Upper lobe of right lung (tissue), 1 donor: ENCODE measurements around the gene CDH12. TPM values are rescaled to one million over a fixed set of nuclear protein-coding genes. Genes with fewer than 3 reads are reported as not detected.

Experiments
- ATAC-seq: fragments of 200-7000 bp; cut with Tn5 transposase; one replicate; pipeline ENCODE4 v1.9.1; 2020; ENCODE audit warnings: mild to moderate bottlenecking, moderate library complexity
- DNase-seq: peaks from one replicate; pipeline ENCODE4 v3.0.0-alpha.2; 2020
- H3K27ac ChIP-seq: fragments of 200-600 bp; one replicate; pipeline ENCODE4 v1.8.0; 2022
- H3K27me3 ChIP-seq: fragments of 200-600 bp; one replicate; pipeline ENCODE4 v1.8.0; 2022; ENCODE audit warnings: mild to moderate bottlenecking
- H3K36me3 ChIP-seq: fragments of 200-600 bp; one replicate; pipeline ENCODE4 v1.8.0; 2022
- H3K4me1 ChIP-seq: fragments of 200-600 bp; one replicate; pipeline ENCODE4 v1.8.0; 2022
- H3K4me3 ChIP-seq: fragments of 200-600 bp; one replicate; pipeline ENCODE4 v1.8.0; 2022; ENCODE audit warnings: mild to moderate bottlenecking
- H3K9me3 ChIP-seq: fragments of 200-600 bp; one replicate; pipeline ENCODE4 v1.8.0; 2022
- CTCF ChIP-seq: fragments of 200-600 bp; IDR thresholded peaks from one replicate; pipeline ENCODE4 v1.8.0; 2022; ENCODE audit warnings: antibody characterized with exemption
- intact Hi-C: fragments of 100-400 bp; cut with DNase I; formaldehyde crosslinking; loops from one replicate; pipeline ENCODE4 v1.11.0; 2022
- total RNA-seq: library from RNA; stranded (reverse); fragmentation: NEBNext Ultra II Directional; extraction: Animal tissue kit (Norgen Biotek cat#: 25700); gene quantifications from one replicate; pipeline ENCODE4 v1.2.1, GENCODE V29; 2021
- donor health status: DM: no; HTN: yes; CAD: no; lungs with severe emphysema.

The CDH12 gene
- total RNA-seq, 1 donor from 2014 or later, result not detected

- intact Hi-C loops, result no loop called here
- Histone ChIP-seq H3K27ac (no peak overlapping the region), H3K4me1 (no peaks in the 10 kb centered on the region), H3K27me3 (no peaks in the 10 kb centered on the region), H3K36me3 (no peaks in the 10 kb centered on the region), H3K4me3 (no peak overlapping the region), H3K9me3 (no peaks in the 10 kb centered on the region)
- ATAC-seq (no peak), DNase-seq (no peak)
- TF ChIP-seq CTCF, result no peak
Observed at GRCh38 chr5:22102823-22103359, 750.3 kb downstream of the CDH12 start.

- no peak for TF ChIP-seq CTCF
- ATAC-seq (no peak), DNase-seq (no peak)
- intact Hi-C loops, result no loop called here
- H3K27ac ChIP-seq, result no peak overlapping the region
- H3K27me3 ChIP-seq, result no peaks in the 10 kb centered on the region
- H3K4me3 ChIP-seq, result no peak overlapping the region
- H3K4me1 ChIP-seq, result no peaks in the 10 kb centered on the region
- no peaks in the 10 kb centered on the region for H3K36me3 ChIP-seq
- H3K9me3 ChIP-seq, result no peaks in the 10 kb centered on the region
Observed at GRCh38 chr5:22088517-22088916, 764.6 kb downstream of the CDH12 start.

- ATAC-seq (no peak), DNase-seq (no peak)
- no peaks in the 10 kb centered on the region for H3K36me3 ChIP-seq
- H3K4me3 ChIP-seq, result no peak overlapping the region
- intact Hi-C loops, result no loop called here
- no peaks in the 10 kb centered on the region for H3K9me3 ChIP-seq
- H3K4me1 ChIP-seq, result no peaks in the 10 kb centered on the region
- H3K27ac ChIP-seq, result no peak overlapping the region
- TF ChIP-seq CTCF, result no peak
- H3K27me3 ChIP-seq, result no peaks in the 10 kb centered on the region
Observed at GRCh38 chr5:22079566-22079965, 773.6 kb downstream of the CDH12 start.

GRCh38 chr5:22079002-22079401 lies 774.1 kb downstream of the CDH12 start:
- H3K4me1 ChIP-seq, result no peaks in the 10 kb centered on the region
- intact Hi-C loops, result no loop called here
- H3K4me3 ChIP-seq, result no peak overlapping the region
- H3K36me3 ChIP-seq, result no peaks in the 10 kb centered on the region
- no peaks in the 10 kb centered on the region for H3K27me3 ChIP-seq
- ATAC-seq (no peak), DNase-seq (no peak)
- no peaks in the 10 kb centered on the region for H3K9me3 ChIP-seq
- no peak overlapping the region for H3K27ac ChIP-seq
- TF ChIP-seq CTCF, result no peak

- DNase-seq (no peak), ATAC-seq (no peak)
- Histone ChIP-seq H3K27me3 (no peaks in the 10 kb centered on the region), H3K27ac (no peak overlapping the region), H3K4me3 (no peak overlapping the region), H3K9me3 (no peaks in the 10 kb centered on the region), H3K4me1 (no peaks in the 10 kb centered on the region), H3K36me3 (no peaks in the 10 kb centered on the region)
- intact Hi-C loops, result no loop called here
- TF ChIP-seq CTCF, result no peak
Observed at GRCh38 chr5:22076586-22076985, 776.6 kb downstream of the CDH12 start.

- ATAC-seq (no peak), DNase-seq (no peak)
- H3K36me3 ChIP-seq, result no peaks in the 10 kb centered on the region
- no peak overlapping the region for H3K4me3 ChIP-seq
- TF ChIP-seq CTCF, result no peak
- H3K27me3 ChIP-seq, result no peaks in the 10 kb centered on the region
- intact Hi-C loops, result no loop called here
- H3K9me3 ChIP-seq, result no peaks in the 10 kb centered on the region
- H3K4me1 ChIP-seq, result no peaks in the 10 kb centered on the region
- no peak overlapping the region for H3K27ac ChIP-seq
Observed at GRCh38 chr5:22070186-22070728, 782.9 kb downstream of the CDH12 start.
